Sigmoid colon (tissue), 3 donors: ENCODE measurements around the gene ABCG8.

Experiments used
- POLR2A ChIP-seq, 2 donors: fragments of 450-650 bp; IDR thresholded peaks; one replicate each; pipeline ENCODE4 v1.6.1; 2016; ENCODE audit warnings: antibody characterized with exemption in 2 of 2, mild to moderate bottlenecking in 2 of 2, moderate library complexity in 2 of 2
- TF ChIP-seq, protein P1 (sequence below), 4 experiments: fragments of 450-650 bp in 3 of 4; fragments of 200-600 bp in 1 of 4; IDR thresholded peaks; one replicate each; pipeline ENCODE4 v1.5.1; 2016 to 2019; ENCODE audit warnings: antibody characterized with exemption in 4 of 4, mild to moderate bottlenecking in 3 of 4, moderate library complexity in 2 of 4

DNA sequence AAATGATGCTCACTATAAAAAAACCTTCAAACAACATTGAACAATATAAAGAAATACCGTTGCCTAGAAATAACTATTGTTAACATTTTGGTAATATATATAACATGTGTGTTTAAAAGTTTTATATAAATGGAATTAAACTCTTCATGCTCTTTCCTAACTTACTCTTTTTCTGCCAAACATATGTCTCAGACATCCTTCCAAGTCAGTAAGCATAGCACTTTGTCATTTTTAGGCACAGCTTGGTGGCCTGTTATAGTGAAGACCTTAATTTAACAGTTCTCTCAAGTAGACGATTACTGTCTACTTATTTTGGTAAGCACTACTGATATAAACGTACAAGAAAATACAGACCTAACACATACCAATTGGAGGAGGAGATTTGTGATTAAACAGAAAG, 24.1 kb upstream of the ABCG8 start:
- TF ChIP-seq, protein P1, sequence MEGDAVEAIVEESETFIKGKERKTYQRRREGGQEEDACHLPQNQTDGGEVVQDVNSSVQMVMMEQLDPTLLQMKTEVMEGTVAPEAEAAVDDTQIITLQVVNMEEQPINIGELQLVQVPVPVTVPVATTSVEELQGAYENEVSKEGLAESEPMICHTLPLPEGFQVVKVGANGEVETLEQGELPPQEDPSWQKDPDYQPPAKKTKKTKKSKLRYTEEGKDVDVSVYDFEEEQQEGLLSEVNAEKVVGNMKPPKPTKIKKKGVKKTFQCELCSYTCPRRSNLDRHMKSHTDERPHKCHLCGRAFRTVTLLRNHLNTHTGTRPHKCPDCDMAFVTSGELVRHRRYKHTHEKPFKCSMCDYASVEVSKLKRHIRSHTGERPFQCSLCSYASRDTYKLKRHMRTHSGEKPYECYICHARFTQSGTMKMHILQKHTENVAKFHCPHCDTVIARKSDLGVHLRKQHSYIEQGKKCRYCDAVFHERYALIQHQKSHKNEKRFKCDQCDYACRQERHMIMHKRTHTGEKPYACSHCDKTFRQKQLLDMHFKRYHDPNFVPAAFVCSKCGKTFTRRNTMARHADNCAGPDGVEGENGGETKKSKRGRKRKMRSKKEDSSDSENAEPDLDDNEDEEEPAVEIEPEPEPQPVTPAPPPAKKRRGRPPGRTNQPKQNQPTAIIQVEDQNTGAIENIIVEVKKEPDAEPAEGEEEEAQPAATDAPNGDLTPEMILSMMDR (IDR thresholded peaks at IDR 0.05): no peak
- TF ChIP-seq POLR2A (IDR thresholded peaks at IDR 0.05): no peak
